ACC112 (cell line): Measurements from ENCODE around the gene NUAK2.

Experiments used
- H2AFZ ChIP-seq: fragments of 200-600 bp; sonication (generic); one replicate; pipeline ENCODE4 v1.6.0; 2017; ENCODE audit warnings: antibody characterized with exemption, low read length; ENCODE audit not compliant: unreplicated experiment
- H3K27ac ChIP-seq: fragments of 200-600 bp; sonication (generic); 2 replicates; pipeline ENCODE4 v1.5.1; 2014; ENCODE audit warnings: low read depth, mild to moderate bottlenecking, antibody characterized with exemption, low read length, moderate library complexity
- H3K27me3 ChIP-seq: fragments of 200-600 bp; sonication (generic); 2 replicates; pipeline ENCODE4 v1.6.1; 2014; ENCODE audit warnings: mild to moderate bottlenecking, antibody characterized with exemption, low read length, moderate library complexity, mixed read lengths; ENCODE audit not compliant: insufficient read depth
- H3K36me3 ChIP-seq: fragments of 200-600 bp; sonication (generic); 2 replicates; pipeline ENCODE4 v1.6.1; 2016; ENCODE audit warnings: mild to moderate bottlenecking, antibody characterized with exemption, low read length, moderate library complexity, mixed read lengths; ENCODE audit not compliant: insufficient read depth
- H3K4me1 ChIP-seq: fragments of 200-600 bp; sonication (generic); one replicate; pipeline ENCODE4 v1.6.1; 2016; ENCODE audit warnings: low read length, mixed read lengths; ENCODE audit not compliant: insufficient read depth, unreplicated experiment, control insufficient read depth
- H3K4me3 ChIP-seq: fragments of 200-600 bp; sonication (generic); 2 replicates; pipeline ENCODE4 v1.5.1; 2014; ENCODE audit warnings: mild to moderate bottlenecking, low read depth, low read length
- H3K79me2 ChIP-seq: fragments of 200-600 bp; sonication (generic); one replicate; pipeline ENCODE4 v1.6.0; 2016; ENCODE audit warnings: low read length; ENCODE audit not compliant: control insufficient read depth, unreplicated experiment, insufficient read depth

NUAK2 gene

GRCh38 chr1:205346956-205347574 lies 25.5 kb upstream of the NUAK2 start:
- peaks cover 67% of the 10 kb centered on the region for H3K27me3 ChIP-seq
- no peak overlapping the region for H3K4me3 ChIP-seq
- no peaks in the 10 kb centered on the region for H3K36me3 ChIP-seq
- H3K79me2 ChIP-seq: no peaks in the 10 kb centered on the region
- H2AFZ ChIP-seq: no peak overlapping the region
- H3K4me1 ChIP-seq: peaks cover 5% of the 10 kb centered on the region
- H3K27ac ChIP-seq: no peak overlapping the region

- Histone ChIP-seq H3K4me1 (peaks cover 5% of the 10 kb centered on the region), H3K27ac (no peak overlapping the region), H3K4me3 (no peak overlapping the region), H3K79me2 (no peaks in the 10 kb centered on the region), H2AFZ (no peak overlapping the region), H3K27me3 (peaks cover 67% of the 10 kb centered on the region), H3K36me3 (no peaks in the 10 kb centered on the region)
Observed at GRCh38 chr1:205345761-205346160, 24.2 kb upstream of the NUAK2 start.

GRCh38 chr1:205344066-205344928 lies 22.8 kb upstream of the NUAK2 start:
- H3K27me3 ChIP-seq: peaks cover 62% of the 10 kb centered on the region
- no peak overlapping the region for H3K27ac ChIP-seq
- H3K4me3 ChIP-seq: peak overlapping the region; percentile 72
- no peaks in the 10 kb centered on the region for H3K79me2 ChIP-seq
- H3K4me1 ChIP-seq: peaks cover 5% of the 10 kb centered on the region
- no peak overlapping the region for H2AFZ ChIP-seq
- no peaks in the 10 kb centered on the region for H3K36me3 ChIP-seq

- H3K36me3 ChIP-seq: no peaks in the 10 kb centered on the region
- H3K27ac ChIP-seq: no peak overlapping the region
- H3K79me2 ChIP-seq: no peaks in the 10 kb centered on the region
- peaks cover 66% of the 10 kb centered on the region for H3K27me3 ChIP-seq
- H3K4me1 ChIP-seq: peaks cover 5% of the 10 kb centered on the region
- H2AFZ ChIP-seq: no peak overlapping the region
- peak overlapping the region; percentile 72 for H3K4me3 ChIP-seq
Observed at GRCh38 chr1:205343431-205344065, 22.0 kb upstream of the NUAK2 start.

GRCh38 chr1:205342986-205343385 lies 21.4 kb upstream of the NUAK2 start:
- no peaks in the 10 kb centered on the region for H3K79me2 ChIP-seq
- no peaks in the 10 kb centered on the region for H3K36me3 ChIP-seq
- H3K4me3 ChIP-seq: no peak overlapping the region
- H3K27me3 ChIP-seq: peaks cover 68% of the 10 kb centered on the region
- H2AFZ ChIP-seq: no peak overlapping the region
- peaks cover 5% of the 10 kb centered on the region for H3K4me1 ChIP-seq
- H3K27ac ChIP-seq: no peak overlapping the region

- no peak overlapping the region for H3K27ac ChIP-seq
- no peak overlapping the region for H2AFZ ChIP-seq
- H3K4me1 ChIP-seq: peaks cover 5% of the 10 kb centered on the region
Observed at GRCh38 chr1:205340676-205341075, 19.1 kb upstream of the NUAK2 start.

GRCh38 chr1:205339717-205340116 lies 18.2 kb upstream of the NUAK2 start:
- H3K4me1 ChIP-seq: peaks cover 5% of the 10 kb centered on the region
- peaks cover 55% of the 10 kb centered on the region for H3K27me3 ChIP-seq
- H3K4me3 ChIP-seq: no peak overlapping the region
- no peak overlapping the region for H3K27ac ChIP-seq
- no peaks in the 10 kb centered on the region for H3K36me3 ChIP-seq
- no peak overlapping the region for H2AFZ ChIP-seq
- H3K79me2 ChIP-seq: no peaks in the 10 kb centered on the region

More at GRCh38 chr1:205340676-205341075, 19.1 kb upstream of the NUAK2 start:
- H3K79me2 ChIP-seq: no peaks in the 10 kb centered on the region
- no peaks in the 10 kb centered on the region for H3K36me3 ChIP-seq
- no peak overlapping the region for H3K4me3 ChIP-seq
- H3K27me3 ChIP-seq: peaks cover 61% of the 10 kb centered on the region

GRCh38 chr1:205339197-205339702 lies 17.7 kb upstream of the NUAK2 start:
- Histone ChIP-seq H3K27me3 (peaks cover 55% of the 10 kb centered on the region), H3K36me3 (no peaks in the 10 kb centered on the region), H3K4me1 (peaks cover 5% of the 10 kb centered on the region), H3K27ac (no peak overlapping the region), H2AFZ (no peak overlapping the region), H3K4me3 (no peak overlapping the region), H3K79me2 (no peaks in the 10 kb centered on the region)

- Histone ChIP-seq H3K36me3 (no peaks in the 10 kb centered on the region), H3K79me2 (no peaks in the 10 kb centered on the region), H3K4me3 (no peak overlapping the region), H3K4me1 (no peaks in the 10 kb centered on the region), H2AFZ (no peak overlapping the region), H3K27me3 (peaks cover 43% of the 10 kb centered on the region), H3K27ac (no peak overlapping the region)
Observed at GRCh38 chr1:205338011-205338410, 16.5 kb upstream of the NUAK2 start.

GRCh38 chr1:205337481-205337880 lies 15.9 kb upstream of the NUAK2 start:
- Histone ChIP-seq H3K4me1 (no peaks in the 10 kb centered on the region), H3K36me3 (no peaks in the 10 kb centered on the region), H2AFZ (no peak overlapping the region), H3K79me2 (no peaks in the 10 kb centered on the region), H3K27ac (no peak overlapping the region), H3K4me3 (no peak overlapping the region), H3K27me3 (peaks cover 38% of the 10 kb centered on the region)
